Stimulated activated CD4-positive, alpha-beta T cell treated with anti-CD3 and anti-CD28 coated beads, Interleukin-12 subunit alpha, Interleukin-12 subunit beta, amount 100 ng/mL, for 24 hours (primary cell): Measurements from ENCODE around the gene EEF2KMT.
"Not testable (repeated sequence)": the region's sequence is repeated elsewhere in the genome, so short reads cannot be mapped to it uniquely, and the experiment has no call there.

Experiments
- DNase-seq, 2 experiments: peaks; one replicate each; pipeline ENCODE4 v3.0.0-alpha.2; 2020; ENCODE audit warnings: low read depth in 2 of 2

Gene EEF2KMT

DNA sequence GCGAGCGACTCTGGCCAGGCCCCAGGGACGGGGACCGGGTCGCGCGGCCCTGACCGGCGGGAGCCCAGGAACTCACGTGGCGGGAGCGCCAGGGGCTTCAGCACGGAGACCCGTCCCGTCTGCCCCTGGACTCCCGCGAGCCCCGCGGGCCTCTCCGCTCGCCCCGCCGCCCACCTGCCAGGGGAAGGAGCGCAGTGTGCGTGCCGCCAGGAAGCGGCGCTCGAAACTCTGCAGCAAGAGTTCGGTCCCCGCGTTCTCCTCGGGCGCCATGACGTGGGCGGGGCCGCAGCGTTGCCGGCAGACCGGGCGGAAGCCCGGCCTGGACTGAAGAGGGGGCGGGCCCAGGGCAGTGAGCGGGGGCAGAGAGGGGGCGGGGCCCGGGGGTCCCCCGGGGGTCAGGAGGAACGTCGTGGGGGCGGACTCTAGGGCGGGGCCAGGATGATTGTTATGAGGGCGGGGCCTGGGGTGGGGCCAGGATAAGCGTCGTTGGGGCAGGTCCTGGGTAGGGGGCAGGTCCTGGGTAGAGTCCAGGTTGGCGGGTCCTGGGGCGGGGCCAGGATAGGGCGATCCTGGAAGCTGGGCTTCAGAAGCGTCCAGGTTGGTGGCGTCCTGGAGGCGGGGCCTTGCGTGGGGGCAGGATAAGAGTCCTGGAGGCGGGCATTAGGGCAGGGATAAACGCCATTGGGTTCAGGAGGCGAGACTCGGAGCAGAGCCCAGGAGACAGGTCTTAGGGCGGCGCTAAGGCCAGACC, at the start of gene EEF2KMT:
Gene EEF2KMT (minus strand): TSS at position 326 of the 751 bp plus-strand sequence. CDS start 56 bp downstream, at position 270.
- peak; percentile 87 to 97 for DNase-seq

DNA sequence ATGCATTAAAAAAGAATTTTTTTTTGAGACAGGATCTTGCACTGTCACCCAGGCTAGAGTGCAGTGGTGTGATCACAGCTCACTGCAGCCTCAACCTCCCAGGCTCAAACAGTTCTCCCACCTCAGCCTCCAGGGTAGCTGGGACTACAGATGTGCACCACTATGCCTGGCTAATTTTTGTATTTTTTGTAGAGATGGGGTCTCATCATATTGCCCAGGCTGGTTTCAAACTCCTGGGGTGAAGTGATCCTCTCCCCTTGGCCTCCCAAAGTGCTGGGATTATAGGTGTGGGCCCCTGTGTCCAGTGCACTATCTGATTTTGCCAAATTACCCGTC, 47.0 kb upstream of the EEF2KMT start:
- DNase-seq: not testable (repeated sequence)

DNA sequence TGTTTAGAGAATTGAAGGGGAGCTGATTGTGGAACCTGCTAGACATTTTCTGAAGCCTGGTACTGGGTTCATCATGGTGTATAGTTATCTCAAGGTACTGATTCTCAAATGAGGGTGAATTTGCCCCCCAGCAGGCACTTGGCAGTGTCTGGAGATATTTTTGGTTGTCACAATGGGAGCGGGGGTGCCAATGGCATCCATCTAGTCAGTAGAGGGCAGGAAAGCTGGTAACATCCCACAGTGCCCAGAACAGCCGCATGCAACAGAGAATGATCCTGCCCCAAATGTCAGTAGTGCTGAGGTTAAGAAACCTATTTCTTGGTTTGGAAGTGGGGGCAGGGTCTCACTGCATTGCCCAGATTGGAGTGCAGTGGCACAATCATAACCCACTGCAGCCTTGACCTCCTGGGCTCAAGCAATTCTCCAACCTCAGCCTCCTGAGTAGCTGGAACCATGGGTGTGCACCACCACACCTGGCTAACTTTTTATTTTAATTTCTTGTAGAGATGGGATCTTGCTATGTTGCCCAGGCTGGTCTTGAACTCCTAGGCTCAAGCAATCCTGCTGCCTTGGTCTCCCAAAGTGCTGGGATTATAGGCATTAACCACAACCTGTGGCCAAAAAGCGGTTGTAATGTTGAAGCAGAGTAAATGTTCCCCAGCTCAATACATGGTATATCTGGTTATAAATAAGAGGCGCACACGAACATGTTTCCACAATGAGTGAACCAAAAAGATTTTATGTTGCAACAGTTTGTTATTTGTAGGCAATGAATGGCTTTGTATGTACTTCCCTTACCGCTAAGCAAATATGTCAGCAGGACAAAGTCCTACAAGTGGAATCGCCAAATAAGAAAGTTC, 46.4 kb upstream of the EEF2KMT start:
- no peak for DNase-seq

DNA sequence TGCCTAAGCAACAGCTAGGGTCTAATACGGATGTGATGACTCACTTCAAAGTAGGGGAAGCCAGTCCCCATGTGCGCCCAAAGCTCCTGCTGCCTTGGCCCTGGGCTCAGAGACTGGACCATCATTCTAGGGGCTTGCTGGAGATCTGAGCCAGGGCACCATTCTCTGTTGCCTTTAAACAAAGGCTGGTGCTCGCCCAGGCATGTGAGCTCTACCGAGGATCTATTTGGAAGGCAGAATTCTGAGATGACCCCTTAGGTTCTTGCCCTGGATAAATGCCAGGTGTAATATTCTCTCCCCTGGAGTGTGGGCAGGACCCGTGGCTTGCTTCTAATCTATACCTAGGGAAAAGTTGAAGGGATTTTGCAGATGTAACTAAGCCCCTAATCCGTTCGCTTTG, 42.6 kb upstream of the EEF2KMT start:
- not testable (repeated sequence) for DNase-seq

- not testable (repeated sequence) for DNase-seq
Measured at GRCh38 chr16:5134739-5135452, 37.3 kb upstream of the EEF2KMT start.

- DNase-seq: not testable (repeated sequence)
Measured at GRCh38 chr16:5132915-5133600, 35.5 kb upstream of the EEF2KMT start.

GRCh38 chr16:5131467-5132004, 33.9 kb upstream of the EEF2KMT start:
- DNase-seq: not testable (repeated sequence)

DNA sequence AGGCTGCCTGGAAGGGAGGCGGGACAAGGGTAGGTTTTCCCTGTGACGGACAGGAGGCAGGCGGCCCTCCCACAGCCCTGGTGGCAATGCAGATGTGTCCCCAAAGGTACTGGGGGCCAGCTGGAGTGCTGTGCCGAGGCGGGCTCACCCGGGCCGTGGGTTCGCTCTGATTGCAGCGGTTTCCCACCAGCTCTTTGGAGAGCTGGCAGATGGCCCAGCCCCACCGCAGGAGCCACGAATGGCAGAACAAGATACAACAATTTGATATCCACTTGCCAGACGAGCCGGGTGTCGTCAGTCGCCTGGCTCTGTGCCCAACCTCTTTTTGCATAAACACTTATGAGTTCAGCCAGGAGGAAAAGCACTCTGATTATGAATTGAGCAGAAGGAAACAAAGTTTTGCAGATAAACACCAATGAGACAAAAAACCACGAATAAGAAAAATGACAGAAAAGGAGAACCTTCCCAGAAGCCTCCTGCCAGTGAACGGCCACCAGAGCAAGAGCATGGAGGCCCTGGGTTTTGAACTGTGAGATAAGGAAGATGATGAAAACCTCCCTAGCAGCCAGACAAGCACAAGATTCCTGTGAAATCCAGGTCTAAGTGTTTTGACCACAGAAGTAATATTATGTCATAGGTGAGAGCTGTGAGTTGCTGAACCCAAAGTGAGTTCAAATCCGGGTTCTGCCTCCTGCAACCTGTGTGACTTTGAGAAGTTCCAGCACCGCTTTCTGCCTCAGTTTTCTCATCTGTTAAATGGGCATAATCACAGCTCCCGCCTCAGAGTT, 19.9 kb upstream of the EEF2KMT start:
- not testable (repeated sequence) for DNase-seq

DNA sequence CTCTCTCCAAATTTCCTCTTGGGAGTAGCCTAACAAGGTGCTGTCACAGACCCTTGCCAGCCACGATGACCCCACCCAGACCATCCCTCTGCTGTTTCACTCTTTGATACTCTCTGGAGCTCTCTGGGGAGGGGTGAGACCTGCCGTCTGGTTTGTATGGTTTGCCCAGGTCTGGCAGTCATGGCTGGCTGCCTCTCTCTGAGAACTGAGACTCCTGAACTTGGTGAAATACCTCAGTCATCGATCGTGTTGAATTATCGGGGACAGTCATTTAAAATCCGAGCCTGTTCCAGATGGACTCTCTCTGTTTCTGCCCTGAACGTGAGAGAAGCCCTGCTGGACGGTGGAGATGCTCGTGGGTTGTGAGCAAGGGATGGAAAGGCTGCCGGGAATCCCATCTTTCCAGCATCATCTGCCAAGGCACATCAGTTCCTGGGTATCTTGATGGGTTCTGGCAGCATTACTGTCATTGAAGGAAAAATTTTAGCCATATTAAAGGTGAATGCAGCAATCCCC, 19.2 kb upstream of the EEF2KMT start:
- not testable (repeated sequence) for DNase-seq

- not testable (repeated sequence) for DNase-seq
Measured at GRCh38 chr16:5110933-5111332, 13.3 kb upstream of the EEF2KMT start.

DNA sequence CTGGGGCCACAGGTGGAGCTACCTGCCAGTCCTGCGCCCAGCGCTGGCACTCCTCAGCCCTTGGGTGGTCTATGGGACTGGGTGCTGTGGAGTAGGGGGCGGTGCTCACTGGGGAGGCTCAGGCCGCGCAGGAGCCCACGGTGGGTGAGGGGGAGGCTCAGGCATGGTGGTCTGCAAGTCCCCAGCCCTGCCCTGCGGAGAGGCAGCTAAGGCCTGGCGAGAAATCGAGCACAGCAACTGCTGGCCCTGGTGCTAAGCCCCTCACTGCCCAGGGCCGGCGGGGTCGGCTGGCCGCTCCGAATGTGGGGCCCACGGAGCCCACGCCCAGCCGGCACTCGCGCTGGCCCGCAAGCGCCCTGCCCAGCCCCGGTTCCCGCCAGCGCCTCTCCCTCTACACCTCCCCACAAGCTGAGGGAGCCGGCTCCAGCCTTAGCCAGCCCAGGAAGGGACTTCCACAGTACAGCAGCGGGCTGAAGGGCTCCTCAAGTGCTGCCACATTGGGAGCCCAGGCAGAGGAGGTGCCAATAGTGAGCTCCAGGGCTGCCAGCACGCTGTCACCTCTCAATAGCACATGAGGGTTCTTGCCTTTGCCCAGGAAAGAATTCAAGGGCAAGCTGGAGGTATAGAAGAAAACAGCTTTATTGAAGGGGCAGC, 11.0 kb upstream of the EEF2KMT start:
- DNase-seq: no peak

DNA sequence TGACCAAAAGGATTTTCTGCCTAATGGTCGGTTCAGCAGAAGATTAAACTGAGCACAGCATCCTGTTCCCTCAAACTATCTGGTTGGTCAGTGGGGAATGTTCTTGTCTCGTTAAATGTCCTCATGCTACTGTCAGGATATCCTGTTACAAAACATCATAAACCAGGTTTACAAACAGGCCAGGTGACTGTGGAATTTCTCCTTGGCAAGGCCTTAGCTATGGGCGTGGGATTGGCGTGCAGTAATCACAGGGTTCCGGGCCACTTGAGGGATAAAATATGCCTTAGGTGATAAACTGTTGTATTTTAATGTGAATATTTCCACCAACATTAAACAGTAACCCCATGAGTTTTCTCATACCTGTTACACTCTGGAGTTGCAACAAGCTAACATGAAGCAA, 7.4 kb upstream of the EEF2KMT start:
- DNase-seq: not testable (repeated sequence)

GRCh38 chr16:5103296-5104032, 5.9 kb upstream of the EEF2KMT start:
- DNase-seq: not testable (repeated sequence)

DNA sequence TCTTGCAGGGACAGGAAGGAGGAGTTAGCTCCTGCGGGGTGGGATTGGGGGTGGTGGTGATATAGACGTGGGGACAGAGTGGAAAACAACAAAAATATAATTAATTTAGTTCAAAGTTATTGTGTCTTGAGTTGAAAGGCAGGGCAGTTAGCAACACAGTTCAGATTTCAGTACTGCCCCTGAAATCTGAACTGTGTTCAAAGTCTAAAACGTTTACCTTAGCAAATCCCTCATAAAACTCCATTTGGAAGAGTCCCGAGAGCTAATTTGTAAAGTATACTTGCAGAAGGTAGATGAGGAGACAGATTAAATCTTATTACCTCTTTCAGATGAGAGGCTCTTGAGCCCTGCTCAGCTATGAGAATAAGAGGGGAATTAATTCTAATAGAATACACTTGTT, 1.6 kb upstream of the EEF2KMT start:
- not testable (repeated sequence) for DNase-seq

DNA sequence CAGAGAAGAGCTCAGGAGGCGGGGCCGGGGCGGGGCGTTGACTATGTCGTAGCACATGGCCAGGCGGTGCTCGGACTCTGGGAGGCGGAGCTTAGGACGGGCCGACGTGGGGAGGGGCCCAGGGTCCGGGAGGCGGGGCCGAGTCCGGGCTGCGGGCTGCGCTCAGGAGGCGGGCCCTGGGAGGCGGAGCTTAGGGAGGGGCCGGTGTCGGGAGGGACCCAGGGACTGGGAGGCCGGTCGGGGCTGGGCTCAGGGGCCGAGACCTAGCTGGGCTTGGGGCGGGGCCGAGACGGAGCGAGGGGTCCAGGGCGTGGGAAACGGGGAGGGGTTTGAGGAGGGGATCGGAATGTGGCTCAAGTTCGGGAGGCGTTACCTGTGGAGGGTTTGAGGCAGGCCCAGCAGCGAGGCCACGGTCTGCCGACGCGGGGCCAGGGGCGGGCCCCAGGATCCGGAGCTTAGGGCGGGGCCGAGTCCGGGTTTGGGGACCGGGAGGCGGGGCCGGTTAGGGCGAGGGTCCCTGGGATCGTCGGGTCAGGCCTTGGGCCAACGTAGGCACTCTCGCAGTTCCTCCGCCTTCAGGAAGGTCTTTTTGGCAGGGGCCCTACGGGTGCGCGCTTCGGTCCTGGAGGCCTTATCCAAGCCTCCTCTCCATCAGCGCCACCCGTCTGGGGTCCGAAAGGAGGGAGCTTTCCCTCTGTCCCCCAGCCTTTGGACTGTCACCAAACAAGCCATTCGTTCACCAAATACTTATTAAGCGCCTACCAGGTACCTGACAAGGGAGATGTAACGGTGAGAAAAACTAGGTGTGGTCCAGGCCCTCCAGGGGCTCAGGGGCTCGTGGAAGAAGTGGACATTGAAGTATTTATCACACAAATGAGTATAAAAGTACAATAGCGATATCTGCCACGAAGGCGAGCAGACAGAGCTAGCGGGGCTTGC, 895 bp upstream of the EEF2KMT start:
- DNase-seq: peak; percentile 34 to 58

GRCh38 chr16:5097061-5097469, 530 bp downstream of the EEF2KMT start:
- not testable (repeated sequence) for DNase-seq

DNA sequence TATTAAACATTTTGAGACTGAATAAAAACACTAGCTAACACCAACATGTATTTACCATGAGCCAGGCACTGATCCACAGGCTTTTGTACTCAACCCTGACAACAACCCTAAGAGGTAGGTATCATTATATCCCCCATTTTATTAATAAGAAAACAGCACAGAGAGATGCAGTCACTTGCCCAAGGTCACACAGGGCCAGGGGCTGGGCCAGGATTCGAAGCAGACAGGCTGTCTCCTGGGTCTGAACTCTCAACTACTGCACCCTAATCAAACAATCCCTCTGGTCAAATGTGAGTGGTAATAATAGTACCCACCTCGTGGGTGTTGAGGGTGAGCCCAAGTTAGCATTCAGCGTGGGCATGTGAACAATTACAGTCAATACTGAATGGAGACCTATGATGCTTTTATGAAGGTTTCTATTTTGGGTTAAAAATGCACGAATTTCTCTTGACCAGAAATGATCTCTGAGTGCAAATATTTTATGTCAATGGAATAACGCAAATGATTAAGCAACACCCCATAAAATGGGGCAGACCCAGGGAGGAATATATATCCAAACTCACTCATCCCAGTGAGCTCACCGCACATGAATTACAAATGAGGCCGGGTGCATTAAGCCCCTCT, 1.0 kb downstream of the EEF2KMT start:
- DNase-seq: not testable (repeated sequence)
